Measurements from ENCODE around the gene FOXP2. TPM values are rescaled to one million over a fixed set of nuclear protein-coding genes. Genes with fewer than 3 reads are reported as not detected.

FOXP2 gene
- total and polyA plus RNA-seq, 2 donors (not counting 1 experiment from before 2014, with no cell fraction given) = not detected

DNA sequence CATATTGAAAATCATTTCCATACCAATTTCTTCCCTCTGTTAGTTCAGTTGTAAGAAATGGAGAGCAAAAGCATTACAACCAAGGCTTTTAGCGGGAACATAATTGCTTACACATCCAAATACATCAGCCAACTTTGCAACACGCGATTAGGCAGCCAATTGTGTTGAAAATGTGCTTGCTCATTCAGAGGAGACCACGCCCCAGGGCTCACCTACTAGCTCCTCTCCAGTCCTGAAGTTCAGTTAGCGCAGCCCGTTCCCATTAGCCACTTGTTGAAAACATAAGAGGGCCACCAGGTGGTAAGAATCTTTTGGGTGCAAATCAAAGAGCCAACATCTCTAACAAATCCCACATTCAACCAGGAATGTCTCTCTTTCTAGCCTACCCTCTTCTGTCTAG, 294.0 kb downstream of the FOXP2 start:
- Histone ChIP-seq H3K4me1 (ENCODE audit: control insufficient read depth in 2 of 2, insufficient read depth in 2 of 2, low read length in 2 of 2) (no peaks in the 10 kb centered on the region), H3K9ac (ENCODE audit: low read length) (no peak overlapping the region), H3K36me3 (replicated peaks in 1 of 2; ENCODE audit: control extremely low read depth in 1 of 2, control insufficient read depth in 1 of 2, extremely low read depth in 1 of 2, insufficient read depth in 2 of 2, low read length in 1 of 2) (no peaks in the 10 kb centered on the region), H2AFZ (ENCODE audit: insufficient read depth, low read depth, low read length, poor library complexity, severe bottlenecking) (no peak overlapping the region), H3K9me3 (ENCODE audit: control extremely low read depth in 1 of 3, control insufficient read depth in 2 of 3, insufficient read depth in 1 of 3, low read length in 2 of 3) (no peaks in the 10 kb centered on the region), H3K4me2 (replicated peaks; ENCODE audit: low read depth, low read length, poor library complexity, severe bottlenecking) (no peak overlapping the region), H3K79me2 (ENCODE audit: control insufficient read depth, insufficient read depth, low read length) (no peaks in the 10 kb centered on the region), H3K27me3 (replicated peaks in 1 of 4; ENCODE audit: control extremely low read depth in 1 of 4, control insufficient read depth in 3 of 4, insufficient read depth in 4 of 4, low read length in 3 of 4) (no peaks in the 10 kb centered on the region), H4K20me1 (ENCODE audit: control insufficient read depth, insufficient read depth, low read length, poor library complexity, severe bottlenecking) (no peaks in the 10 kb centered on the region), H3K4me3 (ENCODE audit: control extremely low read depth in 1 of 5, extremely low read depth in 1 of 5, insufficient read depth in 1 of 5, low read depth in 2 of 5, low read length in 4 of 5) (no peak overlapping the region), H3K27ac (ENCODE audit: low read length in 2 of 2) (no peak overlapping the region)
- H3K27ac Mint-ChIP-seq = no peak overlapping the region
- CTCF ChIA-PET = no interaction called here
- intact Hi-C loops (cut with micrococcal nuclease) = no loop called here
- DNase-seq (no peak), ATAC-seq (ENCODE audit: low read depth) (no peak)
- POLR2A ChIA-PET = no interaction called here
- WGBS (ENCODE audit: insufficient coverage) = 81% methylated on average over 3 of the region's 6 CpGs
- no peaks in the 10 kb centered on the region for H3K9me3 Mint-ChIP-seq (ENCODE audit: insufficient read depth)
- no peaks in the 10 kb centered on the region for H3K27me3 Mint-ChIP-seq
- no peak overlapping the region for H3K4me3 Mint-ChIP-seq
- TF ChIP-seq, protein P1, sequence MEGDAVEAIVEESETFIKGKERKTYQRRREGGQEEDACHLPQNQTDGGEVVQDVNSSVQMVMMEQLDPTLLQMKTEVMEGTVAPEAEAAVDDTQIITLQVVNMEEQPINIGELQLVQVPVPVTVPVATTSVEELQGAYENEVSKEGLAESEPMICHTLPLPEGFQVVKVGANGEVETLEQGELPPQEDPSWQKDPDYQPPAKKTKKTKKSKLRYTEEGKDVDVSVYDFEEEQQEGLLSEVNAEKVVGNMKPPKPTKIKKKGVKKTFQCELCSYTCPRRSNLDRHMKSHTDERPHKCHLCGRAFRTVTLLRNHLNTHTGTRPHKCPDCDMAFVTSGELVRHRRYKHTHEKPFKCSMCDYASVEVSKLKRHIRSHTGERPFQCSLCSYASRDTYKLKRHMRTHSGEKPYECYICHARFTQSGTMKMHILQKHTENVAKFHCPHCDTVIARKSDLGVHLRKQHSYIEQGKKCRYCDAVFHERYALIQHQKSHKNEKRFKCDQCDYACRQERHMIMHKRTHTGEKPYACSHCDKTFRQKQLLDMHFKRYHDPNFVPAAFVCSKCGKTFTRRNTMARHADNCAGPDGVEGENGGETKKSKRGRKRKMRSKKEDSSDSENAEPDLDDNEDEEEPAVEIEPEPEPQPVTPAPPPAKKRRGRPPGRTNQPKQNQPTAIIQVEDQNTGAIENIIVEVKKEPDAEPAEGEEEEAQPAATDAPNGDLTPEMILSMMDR (IDR thresholded peaks at IDR 0.05) = no peak
- no peak for TF ChIP-seq EZH2 (IDR thresholded peaks at IDR 0.05; ENCODE audit: borderline replicate concordance, insufficient read depth, low read depth, low read length, poor library complexity, severe bottlenecking)
- no peaks in the 10 kb centered on the region for H3K4me1 Mint-ChIP-seq

DNA sequence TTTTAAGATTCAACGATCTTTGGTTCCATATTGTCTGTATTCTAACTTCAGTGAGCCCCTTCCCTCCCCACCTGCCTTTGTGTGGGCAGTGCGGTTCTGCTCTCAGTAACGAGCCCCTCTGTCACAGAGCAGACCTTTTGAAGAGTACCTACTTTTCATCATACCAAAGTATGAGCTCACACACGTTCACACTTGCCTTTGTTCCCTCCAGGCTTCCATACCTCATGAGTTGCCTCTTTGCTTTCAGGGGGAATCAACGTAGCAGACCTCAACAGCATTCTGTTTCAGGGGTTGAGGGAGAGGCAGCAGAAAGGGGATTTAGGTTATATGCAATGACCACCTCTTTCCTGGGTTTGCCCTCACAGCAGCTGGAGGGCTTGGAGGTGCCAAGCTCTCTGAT, 295.9 kb downstream of the FOXP2 start:
- Histone ChIP-seq H3K27me3 (replicated peaks in 1 of 4; ENCODE audit: control extremely low read depth in 1 of 4, control insufficient read depth in 3 of 4, insufficient read depth in 4 of 4, low read length in 3 of 4) (no peaks in the 10 kb centered on the region), H3K36me3 (replicated peaks in 1 of 2; ENCODE audit: control extremely low read depth in 1 of 2, control insufficient read depth in 1 of 2, extremely low read depth in 1 of 2, insufficient read depth in 2 of 2, low read length in 1 of 2) (no peaks in the 10 kb centered on the region), H3K27ac (ENCODE audit: low read length in 2 of 2) (no peak overlapping the region), H4K20me1 (ENCODE audit: control insufficient read depth, insufficient read depth, low read length, poor library complexity, severe bottlenecking) (no peaks in the 10 kb centered on the region), H3K4me3 (ENCODE audit: control extremely low read depth in 1 of 5, extremely low read depth in 1 of 5, insufficient read depth in 1 of 5, low read depth in 2 of 5, low read length in 4 of 5) (no peak overlapping the region), H3K4me2 (replicated peaks; ENCODE audit: low read depth, low read length, poor library complexity, severe bottlenecking) (no peak overlapping the region), H2AFZ (ENCODE audit: insufficient read depth, low read depth, low read length, poor library complexity, severe bottlenecking) (no peak overlapping the region), H3K9ac (ENCODE audit: low read length) (no peak overlapping the region), H3K79me2 (ENCODE audit: control insufficient read depth, insufficient read depth, low read length) (no peaks in the 10 kb centered on the region), H3K4me1 (ENCODE audit: control insufficient read depth in 2 of 2, insufficient read depth in 2 of 2, low read length in 2 of 2) (no peaks in the 10 kb centered on the region), H3K9me3 (ENCODE audit: control extremely low read depth in 1 of 3, control insufficient read depth in 2 of 3, insufficient read depth in 1 of 3, low read length in 2 of 3) (no peaks in the 10 kb centered on the region)
- no peaks in the 10 kb centered on the region for H3K9me3 Mint-ChIP-seq (ENCODE audit: insufficient read depth)
- ATAC-seq (ENCODE audit: low read depth) = no peak
- ChIA-PET CTCF (no interaction called here), POLR2A (no interaction called here)
- no peak overlapping the region for H3K4me3 Mint-ChIP-seq
- TF ChIP-seq, protein P1 (IDR thresholded peaks at IDR 0.05) = no peak
- no peak for TF ChIP-seq EZH2 (IDR thresholded peaks at IDR 0.05; ENCODE audit: borderline replicate concordance, insufficient read depth, low read depth, low read length, poor library complexity, severe bottlenecking)
- H3K4me1 Mint-ChIP-seq = no peaks in the 10 kb centered on the region
- H3K27ac Mint-ChIP-seq = no peak overlapping the region
- peaks cover 4% of the 10 kb centered on the region for H3K27me3 Mint-ChIP-seq
- WGBS (ENCODE audit: insufficient coverage) = 72% methylated on average over 4 of the region's 5 CpGs
- DNase-seq = no peak
- intact Hi-C loops (cut with micrococcal nuclease) = no loop called here

All from B cell (primary cell).